Muscle layer of colon (tissue), 2 donors: ENCODE data around the gene UBE3D.

Experiments
- H3K27ac ChIP-seq: one replicate; pipeline ENCODE4 v1.7.0; 2013; ENCODE audit warnings: low read depth, mild to moderate bottlenecking, low read length, moderate library complexity
- H3K27me3 ChIP-seq, 2 donors: one replicate each; pipeline ENCODE4 v1.7.0; 2013; ENCODE audit warnings: low read length in 2 of 2, mild to moderate bottlenecking in 2 of 2; ENCODE audit not compliant: insufficient read depth in 2 of 2, control insufficient read depth in 1 of 2
- H3K36me3 ChIP-seq: one replicate; pipeline ENCODE4 v1.7.0; 2013; ENCODE audit warnings: mild to moderate bottlenecking, low read length; ENCODE audit not compliant: insufficient read depth
- H3K4me1 ChIP-seq: one replicate; pipeline ENCODE4 v1.7.0; 2013; ENCODE audit warnings: mild to moderate bottlenecking, low read length; ENCODE audit not compliant: insufficient read depth
- H3K4me3 ChIP-seq, 2 donors: one replicate each; pipeline ENCODE4 v1.7.0; 2013; ENCODE audit warnings: low read length in 2 of 2, low read depth in 1 of 2, mild to moderate bottlenecking in 1 of 2, moderate library complexity in 1 of 2
- H3K9ac ChIP-seq: one replicate; pipeline ENCODE4 v1.7.0; 2013; ENCODE audit warnings: low read length
- H3K9me3 ChIP-seq: one replicate; pipeline ENCODE4 v1.7.0; 2013; ENCODE audit warnings: mild to moderate bottlenecking, low read length
- donor health status: abdominal sarcoma.
- donor health status: Adenocarcinoma of cecum.

Gene UBE3D

DNA sequence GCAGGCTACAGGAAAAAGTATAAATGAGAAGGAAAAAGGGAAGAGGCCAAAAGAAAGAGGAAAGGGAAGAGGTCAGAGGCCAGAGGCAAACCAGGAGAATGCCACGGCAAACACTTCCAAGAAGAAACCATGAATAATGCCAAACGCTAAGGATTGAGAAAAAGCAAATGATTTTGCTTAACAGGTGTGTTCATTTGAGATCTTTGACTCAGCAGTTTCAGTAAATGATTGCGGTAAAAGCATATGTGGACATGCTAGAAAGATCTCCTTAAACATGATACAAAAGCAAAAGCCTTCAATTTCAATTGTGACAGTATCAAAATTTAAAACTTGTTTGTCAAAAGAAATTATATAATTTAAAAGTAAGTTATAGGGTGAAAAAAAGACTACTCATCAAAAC, 70.6 kb downstream of the UBE3D start:
- Histone ChIP-seq H3K9ac (no peak overlapping the region), H3K9me3 (no peaks in the 10 kb centered on the region), H3K27ac (no peak overlapping the region), H3K4me1 (no peaks in the 10 kb centered on the region), H3K36me3 (no peaks in the 10 kb centered on the region), H3K27me3 (no peaks in the 10 kb centered on the region), H3K4me3 (no peak overlapping the region)

DNA sequence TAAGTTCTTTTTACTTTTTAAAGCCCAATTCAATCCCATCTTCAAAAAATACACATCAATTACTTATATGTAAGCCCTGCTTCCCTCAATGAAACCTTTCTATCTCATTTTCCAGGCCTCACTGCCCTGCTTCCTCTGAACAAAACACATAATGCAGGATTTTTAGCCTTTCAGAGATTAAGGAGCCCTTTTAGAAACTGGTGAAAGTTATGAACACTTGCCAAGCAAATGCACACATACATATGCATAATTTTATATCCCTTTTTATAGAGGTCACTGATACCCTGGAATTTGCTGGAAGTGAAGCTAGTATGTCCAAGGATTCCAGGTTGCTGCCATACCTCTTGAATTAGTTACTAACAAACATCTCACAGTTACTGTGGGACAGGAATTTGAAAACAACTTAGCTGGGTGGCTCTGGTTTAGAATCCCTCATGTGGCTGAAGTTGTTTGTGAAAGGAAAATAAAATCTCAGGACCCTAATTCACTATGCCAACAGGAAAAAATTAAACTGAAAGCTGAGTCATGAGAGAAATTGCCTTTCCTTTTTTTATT, 75.8 kb downstream of the UBE3D start:
- Histone ChIP-seq H3K27me3 (no peaks in the 10 kb centered on the region), H3K36me3 (no peaks in the 10 kb centered on the region), H3K9ac (no peak overlapping the region), H3K9me3 (no peaks in the 10 kb centered on the region), H3K4me1 (no peaks in the 10 kb centered on the region), H3K4me3 (no peak overlapping the region), H3K27ac (no peak overlapping the region)

DNA sequence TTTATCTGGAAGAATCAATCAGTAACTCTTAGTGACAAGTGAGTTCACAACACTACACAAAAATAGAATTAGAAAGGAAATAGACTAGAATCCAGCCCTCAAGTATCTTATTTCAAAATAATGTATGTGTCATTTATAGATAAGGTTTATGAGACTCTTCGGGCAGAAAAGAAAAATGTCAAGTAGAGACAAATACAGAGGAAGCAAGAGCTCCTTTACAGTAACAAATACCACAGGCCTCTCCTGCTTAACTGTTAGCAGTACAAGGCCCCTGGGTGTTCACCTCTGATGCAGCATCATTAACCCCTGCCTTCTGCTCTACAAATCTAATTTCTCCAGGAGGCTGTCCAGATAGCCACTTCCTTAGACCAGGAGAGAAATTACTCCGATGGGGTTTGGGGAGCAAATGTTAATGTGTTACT, 76.7 kb downstream of the UBE3D start:
- Histone ChIP-seq H3K9me3 (no peaks in the 10 kb centered on the region), H3K4me3 (no peak overlapping the region), H3K4me1 (no peaks in the 10 kb centered on the region), H3K27me3 (no peaks in the 10 kb centered on the region), H3K36me3 (no peaks in the 10 kb centered on the region), H3K27ac (no peak overlapping the region), H3K9ac (no peak overlapping the region)

DNA sequence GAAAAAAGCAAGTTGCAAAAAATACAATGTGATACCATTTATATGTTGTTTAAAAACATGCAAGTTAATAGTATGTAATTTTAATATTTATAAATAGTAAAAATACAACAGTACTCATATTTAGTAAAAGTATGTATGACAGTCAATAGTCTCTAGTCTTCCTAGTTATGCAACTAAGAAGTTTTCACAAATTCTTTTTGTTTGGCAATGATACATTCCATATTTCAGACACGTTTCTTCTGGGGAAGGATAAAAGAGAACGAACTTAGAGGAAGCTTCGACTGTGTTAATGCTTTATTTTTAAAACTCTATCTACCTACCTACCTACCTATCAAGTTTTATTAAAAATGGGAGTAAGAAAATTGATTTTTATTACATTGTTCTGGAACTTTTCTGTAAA, 77.7 kb downstream of the UBE3D start:
- H3K27ac ChIP-seq, result no peak overlapping the region
- no peaks in the 10 kb centered on the region for H3K36me3 ChIP-seq
- no peak overlapping the region for H3K9ac ChIP-seq
- H3K27me3 ChIP-seq, result no peaks in the 10 kb centered on the region
- H3K4me3 ChIP-seq, result no peak overlapping the region
- H3K4me1 ChIP-seq, result no peaks in the 10 kb centered on the region
- no peaks in the 10 kb centered on the region for H3K9me3 ChIP-seq

DNA sequence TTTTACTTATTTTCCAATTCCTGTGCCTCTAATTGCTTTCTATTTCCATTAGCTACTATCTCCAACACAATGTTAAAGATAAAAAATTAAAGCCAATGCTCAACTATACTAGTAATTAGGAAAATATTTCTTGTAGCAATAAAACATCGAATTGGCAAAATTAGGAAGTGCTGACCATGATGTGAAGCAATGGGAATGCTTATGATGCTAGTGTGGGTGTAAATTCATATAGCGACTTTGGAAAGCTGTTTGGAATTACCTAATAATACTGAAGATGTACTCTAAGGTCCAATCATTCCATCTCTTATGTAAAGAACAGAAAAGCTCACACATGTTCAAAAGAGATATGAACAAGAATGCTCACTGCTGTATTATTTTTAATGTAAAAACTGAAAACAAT, 78.2 kb downstream of the UBE3D start:
- no peak overlapping the region for H3K4me3 ChIP-seq
- no peaks in the 10 kb centered on the region for H3K36me3 ChIP-seq
- no peak overlapping the region for H3K27ac ChIP-seq
- H3K9ac ChIP-seq, result no peak overlapping the region
- no peaks in the 10 kb centered on the region for H3K9me3 ChIP-seq
- no peaks in the 10 kb centered on the region for H3K27me3 ChIP-seq
- H3K4me1 ChIP-seq, result no peaks in the 10 kb centered on the region

DNA sequence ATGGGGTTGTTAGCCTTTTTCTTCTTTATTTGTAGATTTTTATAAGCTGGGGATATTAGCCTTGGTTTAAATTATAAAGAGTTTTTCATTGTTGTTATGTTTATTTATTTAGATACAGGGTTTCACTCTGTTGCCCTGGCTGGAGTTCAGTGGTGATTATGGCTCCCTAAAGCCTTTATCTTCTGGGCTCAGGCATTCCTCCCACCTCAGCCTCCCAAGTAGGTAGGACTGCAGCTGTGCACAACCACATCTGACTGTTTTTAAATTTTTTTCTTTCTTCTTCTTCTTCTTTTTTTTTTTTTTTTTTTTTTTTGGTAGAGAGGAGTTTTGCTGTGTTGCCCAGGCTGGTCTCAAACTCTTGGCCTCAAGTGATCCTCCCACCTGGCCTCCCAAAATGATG, 80.9 kb downstream of the UBE3D start:
- Histone ChIP-seq H3K27ac (no peak overlapping the region), H3K4me1 (no peaks in the 10 kb centered on the region), H3K9ac (no peak overlapping the region), H3K4me3 (no peak overlapping the region), H3K27me3 (no peaks in the 10 kb centered on the region), H3K9me3 (no peaks in the 10 kb centered on the region), H3K36me3 (no peaks in the 10 kb centered on the region)

DNA sequence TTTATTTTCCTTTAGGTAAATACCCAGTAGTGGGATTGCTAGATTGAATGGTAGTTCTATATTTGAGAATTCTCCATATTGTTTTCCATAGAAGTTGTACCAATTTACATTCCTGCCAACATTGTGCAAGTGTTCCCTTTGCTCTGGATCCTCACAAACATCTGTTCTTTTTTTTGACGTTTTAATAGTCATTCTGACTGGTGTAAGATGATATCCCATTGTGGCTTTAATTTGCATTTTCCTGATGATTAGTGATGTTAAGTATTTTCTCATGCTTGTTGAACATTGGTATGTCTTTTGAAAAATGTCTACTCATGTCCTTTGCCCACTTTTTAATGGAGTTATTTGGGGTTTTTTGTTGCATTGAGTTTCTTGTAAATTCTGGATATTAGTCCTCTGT, 85.6 kb downstream of the UBE3D start:
- Histone ChIP-seq H3K27ac (no peak overlapping the region), H3K27me3 (no peaks in the 10 kb centered on the region), H3K9ac (no peak overlapping the region), H3K36me3 (no peaks in the 10 kb centered on the region), H3K9me3 (no peaks in the 10 kb centered on the region), H3K4me1 (no peaks in the 10 kb centered on the region), H3K4me3 (no peak overlapping the region)

DNA sequence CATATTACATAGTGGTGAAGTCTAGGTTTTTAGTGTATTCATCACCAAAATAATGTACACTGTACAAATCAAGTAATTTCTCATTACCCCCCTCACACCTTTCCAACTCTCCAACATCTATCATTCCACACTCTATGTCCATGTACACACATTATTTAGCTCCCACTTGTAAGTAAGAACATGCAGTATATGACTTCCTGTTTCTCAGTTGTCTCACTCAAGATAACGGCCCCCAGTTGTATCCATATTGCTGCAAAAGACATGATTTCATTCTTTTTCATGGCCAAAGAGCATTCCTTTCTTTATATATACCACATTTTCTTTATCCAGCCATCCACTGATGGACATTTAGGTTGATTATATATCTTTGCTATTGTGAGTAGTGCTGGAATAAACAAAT, 86.0 kb downstream of the UBE3D start:
- no peaks in the 10 kb centered on the region for H3K36me3 ChIP-seq
- no peaks in the 10 kb centered on the region for H3K4me1 ChIP-seq
- no peak overlapping the region for H3K9ac ChIP-seq
- no peaks in the 10 kb centered on the region for H3K27me3 ChIP-seq
- no peak overlapping the region for H3K4me3 ChIP-seq
- H3K9me3 ChIP-seq, result no peaks in the 10 kb centered on the region
- H3K27ac ChIP-seq, result no peak overlapping the region

DNA sequence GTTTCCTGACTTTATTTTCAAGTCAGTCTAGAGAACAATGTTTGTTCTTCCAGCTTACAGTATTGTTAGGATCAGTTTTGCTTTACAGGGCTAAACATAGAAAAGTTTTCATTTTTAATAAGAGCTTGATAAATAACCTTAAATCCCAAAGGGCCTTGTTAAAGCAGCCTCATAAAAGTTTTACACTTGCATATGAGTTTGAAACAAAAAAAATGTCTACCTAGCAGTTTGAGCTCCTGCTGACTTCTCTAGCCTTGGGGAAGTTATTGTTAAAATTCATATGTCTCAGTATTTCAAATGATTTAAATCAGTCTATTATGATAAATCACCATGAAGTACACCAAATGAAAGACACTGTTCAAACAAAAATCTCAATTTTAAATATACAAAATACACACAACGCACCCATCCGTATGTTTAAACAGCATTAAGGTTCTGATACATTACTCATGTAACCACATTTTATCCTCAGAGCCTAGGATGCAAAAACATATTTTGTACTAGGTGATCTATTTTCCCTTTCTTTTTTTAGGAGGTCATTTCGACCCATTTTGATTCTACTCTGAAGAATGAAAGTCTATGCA, 87.2 kb downstream of the UBE3D start:
- Histone ChIP-seq H3K36me3 (no peaks in the 10 kb centered on the region), H3K4me1 (no peaks in the 10 kb centered on the region), H3K27ac (no peak overlapping the region), H3K4me3 (no peak overlapping the region), H3K27me3 (no peaks in the 10 kb centered on the region), H3K9me3 (no peaks in the 10 kb centered on the region), H3K9ac (no peak overlapping the region)

DNA sequence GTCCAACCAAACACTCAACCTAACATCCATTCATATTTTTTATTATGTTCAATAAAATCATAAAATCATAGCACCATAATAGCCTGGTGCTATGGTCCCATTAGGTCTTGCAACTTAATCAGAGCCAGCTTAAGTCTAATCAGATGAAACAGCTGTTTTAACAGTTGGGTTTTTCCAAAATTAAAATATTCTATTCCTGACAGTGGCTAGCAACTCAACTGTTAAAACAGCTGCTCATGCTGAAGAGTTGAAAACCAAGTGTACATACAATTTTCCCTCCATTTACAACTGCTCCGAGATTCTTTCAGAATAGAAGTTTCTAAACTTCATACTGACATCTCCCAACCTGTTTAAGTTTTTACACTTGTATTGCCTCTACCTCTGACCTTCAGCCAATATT, 89.5 kb downstream of the UBE3D start:
- no peak overlapping the region for H3K9ac ChIP-seq

DNA sequence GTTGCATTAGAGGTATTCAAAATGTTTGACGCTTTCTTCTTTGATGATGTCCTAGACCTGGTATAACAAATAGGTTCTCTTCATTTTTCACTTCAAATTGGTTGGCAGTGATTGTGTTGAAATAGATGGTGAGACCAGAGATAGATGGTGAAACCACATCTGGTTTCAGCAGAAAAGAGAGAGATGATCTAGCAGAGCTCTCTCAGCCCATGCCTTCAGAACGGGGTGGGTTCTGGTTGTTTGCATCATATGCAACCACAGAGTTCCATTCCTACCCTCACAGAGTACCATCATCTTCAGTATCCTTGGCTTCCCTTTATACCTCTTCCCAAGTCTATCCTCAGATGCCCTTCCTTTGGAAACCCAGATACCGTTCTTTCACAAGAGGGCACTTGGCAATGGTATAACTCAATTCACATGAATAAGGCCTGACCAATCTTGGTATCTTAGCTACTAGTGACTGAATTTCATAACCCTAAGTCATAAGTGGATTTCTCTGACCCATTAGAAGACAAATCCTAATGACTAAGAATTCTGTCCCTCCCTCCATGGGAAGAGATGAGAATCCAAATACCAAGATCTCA, 93.7 kb downstream of the UBE3D start:
- H3K27me3 ChIP-seq, result no peaks in the 10 kb centered on the region
- no peaks in the 10 kb centered on the region for H3K36me3 ChIP-seq
- no peaks in the 10 kb centered on the region for H3K4me1 ChIP-seq

More for the DNA sequence above, 89.5 kb downstream of the UBE3D start:
- no peaks in the 10 kb centered on the region for H3K4me1 ChIP-seq
- H3K27me3 ChIP-seq, result no peaks in the 10 kb centered on the region
- no peak overlapping the region for H3K27ac ChIP-seq
- H3K36me3 ChIP-seq, result no peaks in the 10 kb centered on the region
- H3K4me3 ChIP-seq, result no peak overlapping the region
- no peaks in the 10 kb centered on the region for H3K9me3 ChIP-seq

DNA sequence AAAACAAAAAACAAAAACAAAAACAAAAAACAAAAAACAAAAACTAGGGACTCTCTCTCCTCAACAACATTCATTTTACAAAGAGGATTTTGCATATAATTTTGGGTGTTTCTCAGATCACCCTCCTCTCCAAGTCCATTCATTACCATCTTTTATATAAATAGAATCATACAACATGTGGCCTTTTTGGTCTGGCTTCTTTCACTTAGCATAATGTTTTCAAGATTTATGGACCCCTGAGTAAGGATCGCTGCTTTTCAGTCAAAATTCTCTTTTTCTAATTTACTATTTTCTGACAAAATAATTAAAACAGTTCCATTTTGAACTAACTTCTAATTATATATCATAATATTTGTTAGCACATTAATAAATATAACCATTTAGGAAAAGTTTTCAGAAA, 94.8 kb downstream of the UBE3D start:
- Histone ChIP-seq H3K4me1 (no peaks in the 10 kb centered on the region), H3K9me3 (no peaks in the 10 kb centered on the region), H3K27ac (no peak overlapping the region), H3K36me3 (no peaks in the 10 kb centered on the region), H3K27me3 (no peaks in the 10 kb centered on the region), H3K4me3 (no peak overlapping the region), H3K9ac (no peak overlapping the region)

More for the DNA sequence above, 93.7 kb downstream of the UBE3D start:
- Histone ChIP-seq H3K9me3 (no peaks in the 10 kb centered on the region), H3K27ac (no peak overlapping the region), H3K9ac (no peak overlapping the region), H3K4me3 (no peak overlapping the region)
